ENCODE results near the gene CORO6. TPM values are rescaled to one million over a fixed set of nuclear protein-coding genes. Genes with fewer than 3 reads are reported as not detected.

Gene CORO6
- total and polyA plus RNA-seq, 2 of the 13 experiments (the other 11 are each of a cell fraction or from before 2014, with no cell fraction given) = 0.42 to 0.82 TPM

DNA sequence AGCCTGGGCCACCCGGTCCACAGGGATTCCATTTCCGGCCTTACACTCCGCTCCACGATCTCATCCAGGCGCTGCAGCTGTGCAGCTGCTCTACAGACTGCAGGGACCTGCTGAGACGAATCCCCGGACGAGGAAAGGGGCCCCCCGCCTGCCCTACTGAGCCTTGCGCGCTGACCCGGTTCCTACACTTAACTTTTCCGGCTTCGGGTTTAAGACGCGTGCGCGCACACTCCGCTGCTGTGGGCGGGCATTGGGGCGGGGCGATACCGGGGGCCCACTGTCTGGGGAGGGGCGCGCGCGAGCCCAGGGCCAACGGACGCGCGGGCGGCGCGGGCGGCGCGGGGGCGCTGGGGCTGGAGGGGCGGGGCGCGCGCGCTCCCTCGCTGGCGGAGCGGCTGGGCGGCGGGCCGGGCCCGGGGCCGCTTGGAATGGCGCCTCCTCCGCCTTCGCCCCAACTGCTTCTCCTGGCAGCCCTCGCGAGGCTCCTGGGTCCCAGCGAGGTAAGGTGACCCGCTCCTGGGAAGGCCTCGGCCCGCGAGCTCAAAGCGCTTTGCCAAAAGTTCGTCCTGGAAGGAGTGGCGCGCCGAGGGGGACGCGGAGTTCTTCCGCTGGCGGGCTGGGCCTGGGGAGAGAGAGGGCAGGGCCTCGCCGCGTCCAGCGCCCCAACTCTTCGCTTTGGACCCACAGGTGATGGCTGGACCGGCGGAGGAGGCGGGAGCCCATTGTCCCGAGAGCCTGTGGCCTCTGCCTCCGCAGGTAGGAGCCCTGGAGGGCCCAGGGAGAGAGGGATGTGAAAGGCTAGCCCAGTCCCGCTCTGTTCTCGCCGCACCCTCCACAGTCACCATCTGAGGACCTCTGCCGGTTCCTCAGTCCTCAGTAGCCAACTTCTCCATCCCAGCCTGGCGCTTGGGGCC is 54.1 kb downstream of the CORO6 start, which contains the start of gene TP53I13 (continued):
- TF ChIP-seq, protein P1, sequence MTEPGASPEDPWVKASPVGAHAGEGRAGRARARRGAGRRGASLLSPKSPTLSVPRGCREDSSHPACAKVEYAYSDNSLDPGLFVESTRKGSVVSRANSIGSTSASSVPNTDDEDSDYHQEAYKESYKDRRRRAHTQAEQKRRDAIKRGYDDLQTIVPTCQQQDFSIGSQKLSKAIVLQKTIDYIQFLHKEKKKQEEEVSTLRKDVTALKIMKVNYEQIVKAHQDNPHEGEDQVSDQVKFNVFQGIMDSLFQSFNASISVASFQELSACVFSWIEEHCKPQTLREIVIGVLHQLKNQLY (CRISPR knock-in tag; IDR thresholded peaks at IDR 0.05) = no peak
- TF ChIP-seq SATB2 (CRISPR knock-in tag; IDR thresholded peaks at IDR 0.05) (no peak), HNRNPLL (IDR thresholded peaks at IDR 0.05; ENCODE audit: low read depth, low read length, poor library complexity, severe bottlenecking) (peak; percentile 38), MAF1 (CRISPR knock-in tag; IDR thresholded peaks at IDR 0.05; ENCODE audit: borderline replicate concordance) (no peak)

DNA sequence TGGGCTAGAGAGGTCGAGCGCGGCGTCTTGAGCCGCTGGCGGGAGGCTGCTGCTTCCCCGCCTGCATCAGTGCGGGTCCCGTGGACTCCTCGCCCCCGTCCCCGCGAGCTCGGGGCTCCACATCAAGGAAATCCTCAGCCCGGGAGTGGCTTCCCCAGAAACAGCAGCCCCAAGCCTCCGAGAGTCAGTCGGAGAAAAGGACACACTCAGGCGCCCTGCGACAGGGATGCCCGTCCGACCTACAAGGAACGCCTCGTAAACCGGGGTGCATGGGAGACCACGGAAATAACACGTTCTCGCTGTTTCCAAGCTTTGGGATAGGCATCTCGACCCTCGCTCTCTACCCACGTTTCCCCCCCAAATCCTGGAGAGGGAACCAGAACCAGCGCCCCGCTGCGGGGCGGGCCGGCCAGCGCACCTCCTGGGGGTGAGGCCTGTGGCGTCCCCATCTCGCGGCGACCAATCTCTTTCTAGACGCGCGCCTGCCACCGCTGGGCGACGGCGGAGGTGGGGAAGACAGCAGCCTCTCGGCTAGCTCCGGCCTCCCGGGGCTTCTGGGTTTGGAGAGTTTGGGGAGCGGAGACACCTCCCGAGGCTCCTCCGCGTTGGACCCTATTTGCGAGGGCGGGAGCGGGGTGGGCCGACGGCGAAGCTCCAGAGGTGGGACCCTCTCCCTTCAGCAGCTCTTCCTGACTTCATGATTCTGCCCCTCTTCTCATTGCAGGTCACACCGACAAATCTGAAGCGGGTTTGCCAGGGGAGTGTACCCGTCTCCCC is 55.0 kb downstream of the CORO6 start:
- POLR2A ChIA-PET = interaction anchor here (0.8 to 3.1 kb wide), 8 partner anchors 10 to 274 kb away, joined by 3 to 24 read pairs (median 4); partner anchors contain the start of genes NUFIP2 and TAOK1
- Histone ChIP-seq H4K20me1 (ENCODE audit: insufficient read depth, low read length) (0 out of 2 replicates have a peak, but pooled peaks cover 3% of the 10 kb centered on the region), H3K36me3 (replicated peaks in 1 of 2; ENCODE audit: control insufficient read depth in 1 of 2, insufficient read depth in 2 of 2, low read length in 2 of 2) (no peaks in the 10 kb centered on the region), H3K4me3 (replicated peaks in 1 of 3; ENCODE audit: insufficient read depth in 1 of 3, low read depth in 2 of 3, low read length in 3 of 3) (peak overlapping the region; percentile 72 to 94 (median 84)), H3K79me2 (ENCODE audit: insufficient read depth, low read length) (no peaks in the 10 kb centered on the region), H2AFZ (ENCODE audit: low read length) (no peak overlapping the region), H3K27me3 (ENCODE audit: control insufficient read depth in 1 of 2, insufficient read depth in 2 of 2, low read length in 2 of 2) (no peaks in the 10 kb centered on the region), H3K9me3 (ENCODE audit: low read length) (no peaks in the 10 kb centered on the region), H3K4me1 (ENCODE audit: insufficient read depth, low read length) (peaks cover 29% of the 10 kb centered on the region), H3K9ac (ENCODE audit: insufficient read depth, low read depth, low read length) (peak overlapping the region; percentile 63), H3K27ac (ENCODE audit: extremely low read length, insufficient read depth, low read length) (peak overlapping the region; percentile 86), H3K4me2 (ENCODE audit: low read depth, low read length) (peak overlapping the region; percentile 84)
- peak; percentile 55 for ATAC-seq
- 0% methylated on average over 21 of the region's 63 CpGs for WGBS (ENCODE audit: low lambda C conversion rate)
- intact Hi-C loops (cut with micrococcal nuclease; ENCODE audit: unreplicated experiment) (loop anchor here (10.0 kb wide), 1 partner anchor 273 kb away; the partner anchor contains the start of gene NUFIP2), in situ Hi-C loops (cut with HindIII; ENCODE audit: extremely low pct_ligation_motif_present, low pct_unique_long_range_greater_than_20kb) (no loop called here)
- FAIRE-seq = no peak
- DNase-seq (ENCODE audit: low spot score) = peak; percentile 47
- BruUV-seq (replicated peaks) = TSS peak; percentile 65
- CTCF ChIA-PET (ENCODE audit: low intra/inter-chr PET ratio, low total read pairs) = interaction anchor here (1.3 kb wide), 1 partner anchor 13 kb away, joined by 3 read pairs; no protein-coding TSS in a partner anchor
- TF ChIP-seq ZFY (CRISPR knock-in tag; IDR thresholded peaks at IDR 0.05) (peak; percentile 45; the same call in 1 of the 2 replicates), HNRNPLL (IDR thresholded peaks at IDR 0.05; ENCODE audit: low read depth, low read length, poor library complexity, severe bottlenecking) (peak; percentile 27), ZNF30 (CRISPR knock-in tag; IDR thresholded peaks at IDR 0.05) (no peak), XRCC5 (optimal IDR thresholded peaks at IDR 0.05; ENCODE audit: low read length) (peak; percentile 9), SIN3A (IDR thresholded peaks at IDR 0.05; ENCODE audit: borderline replicate concordance, low read depth, low read length) (peak; percentile 24; the same call in 1 of the 2 replicates), ZNF510 (CRISPR knock-in tag; IDR thresholded peaks at IDR 0.05; ENCODE audit: low read depth) (no peak), GABPB1 (CRISPR knock-in tag; IDR thresholded peaks at IDR 0.05) (peak; percentile 26; the same call in 1 of the 2 replicates), ATF1 (CRISPR knock-in tag; IDR thresholded peaks at IDR 0.05) (no peak), ZNF777 (CRISPR knock-in tag; IDR thresholded peaks at IDR 0.05) (peak; percentile 66; the same call in 1 of the 2 replicates), ZC3H13 (CRISPR knock-in tag; IDR thresholded peaks at IDR 0.05) (peak; percentile 62; the same call in 1 of the 2 replicates), ZNF17 (CRISPR knock-in tag; IDR thresholded peaks at IDR 0.05) (no peak), ZNF292 (CRISPR knock-in tag; IDR thresholded peaks at IDR 0.05; ENCODE audit: borderline replicate concordance, low read depth) (0 out of 2 replicates have a peak, but pooled peaks have one; percentile 20)
- TF ChIP-seq, protein P2, sequence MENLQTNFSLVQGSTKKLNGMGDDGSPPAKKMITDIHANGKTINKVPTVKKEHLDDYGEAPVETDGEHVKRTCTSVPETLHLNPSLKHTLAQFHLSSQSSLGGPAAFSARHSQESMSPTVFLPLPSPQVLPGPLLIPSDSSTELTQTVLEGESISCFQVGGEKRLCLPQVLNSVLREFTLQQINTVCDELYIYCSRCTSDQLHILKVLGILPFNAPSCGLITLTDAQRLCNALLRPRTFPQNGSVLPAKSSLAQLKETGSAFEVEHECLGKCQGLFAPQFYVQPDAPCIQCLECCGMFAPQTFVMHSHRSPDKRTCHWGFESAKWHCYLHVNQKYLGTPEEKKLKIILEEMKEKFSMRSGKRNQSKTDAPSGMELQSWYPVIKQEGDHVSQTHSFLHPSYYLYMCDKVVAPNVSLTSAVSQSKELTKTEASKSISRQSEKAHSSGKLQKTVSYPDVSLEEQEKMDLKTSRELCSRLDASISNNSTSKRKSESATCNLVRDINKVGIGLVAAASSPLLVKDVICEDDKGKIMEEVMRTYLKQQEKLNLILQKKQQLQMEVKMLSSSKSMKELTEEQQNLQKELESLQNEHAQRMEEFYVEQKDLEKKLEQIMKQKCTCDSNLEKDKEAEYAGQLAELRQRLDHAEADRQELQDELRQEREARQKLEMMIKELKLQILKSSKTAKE (CRISPR knock-in tag; IDR thresholded peaks at IDR 0.05; ENCODE audit: borderline replicate concordance) = peak; percentile 31; the same call in 1 of the 2 replicates
